Measurements from ENCODE around the gene RNF150.
"Not testable (repeated sequence)": the region's sequence is repeated elsewhere in the genome, so short reads cannot be mapped to it uniquely, and the experiment has no call there.

Gene RNF150

GRCh38 chr4:141074098-141074878, 59.0 kb downstream of the RNF150 start:
- DNase-seq = no peak

GRCh38 chr4:141066690-141067089, 66.6 kb downstream of the RNF150 start:
- no peak for DNase-seq

- DNase-seq = no peak
These were observed 67.4 kb downstream of the RNF150 start for GRCh38 chr4:141065872-141066271.

GRCh38 chr4:141062651-141063050, 70.6 kb downstream of the RNF150 start:
- no peak for DNase-seq

- no peak for DNase-seq
These were observed 74.4 kb downstream of the RNF150 start for GRCh38 chr4:141058591-141059512.

- no peak for DNase-seq
These were observed 75.7 kb downstream of the RNF150 start for GRCh38 chr4:141057582-141057981.

GRCh38 chr4:141056473-141056872, 76.8 kb downstream of the RNF150 start:
- DNase-seq = no peak

- no peak for DNase-seq
These were observed 78.8 kb downstream of the RNF150 start for GRCh38 chr4:141054446-141054845.

- DNase-seq = not testable (repeated sequence)
These were observed 82.3 kb downstream of the RNF150 start for GRCh38 chr4:141050999-141051398.

- no peak for DNase-seq
These were observed 85.9 kb downstream of the RNF150 start for GRCh38 chr4:141047228-141047884.

- no peak for DNase-seq
These were observed 87.0 kb downstream of the RNF150 start for GRCh38 chr4:141046255-141046654.

GRCh38 chr4:141045848-141046247, 87.4 kb downstream of the RNF150 start:
- DNase-seq = no peak

GRCh38 chr4:141041021-141041476, 92.2 kb downstream of the RNF150 start:
- no peak for DNase-seq

GRCh38 chr4:141039156-141039555, 94.1 kb downstream of the RNF150 start:
- no peak for DNase-seq

GRCh38 chr4:141038428-141038827, 94.8 kb downstream of the RNF150 start:
- no peak for DNase-seq

- DNase-seq = no peak
These were observed 95.8 kb downstream of the RNF150 start for GRCh38 chr4:141037446-141037845.

- DNase-seq = no peak
These were observed 96.5 kb downstream of the RNF150 start for GRCh38 chr4:141036786-141037185.

GRCh38 chr4:141035920-141036319, 97.3 kb downstream of the RNF150 start:
- no peak for DNase-seq

- no peak for DNase-seq
These were observed 105.2 kb downstream of the RNF150 start for GRCh38 chr4:141028024-141028529.

GRCh38 chr4:141027421-141027820, 105.8 kb downstream of the RNF150 start:
- no peak for DNase-seq

GRCh38 chr4:141026900-141027299, 106.4 kb downstream of the RNF150 start:
- no peak for DNase-seq

- DNase-seq = no peak
These were observed 110.2 kb downstream of the RNF150 start for GRCh38 chr4:141023051-141023450.

GRCh38 chr4:141022111-141022695, 111.1 kb downstream of the RNF150 start:
- DNase-seq = no peak
